KMS-11 (cell line): ENCODE results near the gene RASD1.

Source experiments
- H2AFZ ChIP-seq: fragments of 200-600 bp; sonication (generic); 2 replicates; pipeline ENCODE4 v1.6.1; 2016; ENCODE audit warnings: antibody characterized with exemption, mixed run types, low read depth
- H3K27ac ChIP-seq: fragments of 200-600 bp; sonication (generic); 2 replicates; pipeline ENCODE4 v1.6.1; 2016; ENCODE audit warnings: mild to moderate bottlenecking, mixed run types
- H3K27me3 ChIP-seq: fragments of 200-600 bp; sonication (generic); 2 replicates; pipeline ENCODE4 v1.6.1; 2017; ENCODE audit warnings: mild to moderate bottlenecking, low read depth, mixed run types, moderate library complexity; ENCODE audit not compliant: insufficient read depth
- H3K36me3 ChIP-seq: fragments of 200-600 bp; sonication (generic); 2 replicates; pipeline ENCODE4 v1.6.1; 2017; ENCODE audit warnings: mild to moderate bottlenecking, mixed run types; ENCODE audit not compliant: insufficient read depth
- H3K4me1 ChIP-seq: fragments of 200-600 bp; sonication (generic); 2 replicates; pipeline ENCODE4 v1.6.1; 2016; ENCODE audit warnings: mild to moderate bottlenecking, low read depth, mixed run types; ENCODE audit not compliant: poor library complexity, severe bottlenecking
- H3K4me2 ChIP-seq: fragments of 200-600 bp; sonication (generic); 2 replicates; pipeline ENCODE4 v1.7.0; 2016; ENCODE audit warnings: mild to moderate bottlenecking, mixed run types
- H3K4me3 ChIP-seq: fragments of 200-600 bp; sonication (generic); IDR thresholded peaks from 2 replicates; pipeline ENCODE4 v1.6.1; 2017; ENCODE audit warnings: low read depth, low read length, mixed read lengths; ENCODE audit not compliant: insufficient read depth
- H3K79me2 ChIP-seq: fragments of 200-600 bp; sonication (generic); 2 replicates; pipeline ENCODE4 v1.6.1; 2016; ENCODE audit warnings: low read depth, mixed run types; ENCODE audit not compliant: insufficient read depth
- H3K9ac ChIP-seq: fragments of 200-600 bp; sonication (generic); 2 replicates; pipeline ENCODE4 v1.6.1; 2016; ENCODE audit warnings: mild to moderate bottlenecking, mixed run types
- H4K20me1 ChIP-seq: fragments of 200-600 bp; sonication (generic); 2 replicates; pipeline ENCODE4 v1.6.1; 2016; ENCODE audit warnings: mild to moderate bottlenecking, mixed run types; ENCODE audit not compliant: insufficient read depth
- TF ChIP-seq, protein P1 (sequence below): fragments of 200-600 bp; sonication (generic); conservative IDR thresholded peaks from 2 replicates; pipeline ENCODE4 v1.6.1; 2017; ENCODE audit warnings: low read depth, mild to moderate bottlenecking, antibody characterized with exemption, low read length, moderate library complexity, mixed read lengths

RASD1 gene

DNA sequence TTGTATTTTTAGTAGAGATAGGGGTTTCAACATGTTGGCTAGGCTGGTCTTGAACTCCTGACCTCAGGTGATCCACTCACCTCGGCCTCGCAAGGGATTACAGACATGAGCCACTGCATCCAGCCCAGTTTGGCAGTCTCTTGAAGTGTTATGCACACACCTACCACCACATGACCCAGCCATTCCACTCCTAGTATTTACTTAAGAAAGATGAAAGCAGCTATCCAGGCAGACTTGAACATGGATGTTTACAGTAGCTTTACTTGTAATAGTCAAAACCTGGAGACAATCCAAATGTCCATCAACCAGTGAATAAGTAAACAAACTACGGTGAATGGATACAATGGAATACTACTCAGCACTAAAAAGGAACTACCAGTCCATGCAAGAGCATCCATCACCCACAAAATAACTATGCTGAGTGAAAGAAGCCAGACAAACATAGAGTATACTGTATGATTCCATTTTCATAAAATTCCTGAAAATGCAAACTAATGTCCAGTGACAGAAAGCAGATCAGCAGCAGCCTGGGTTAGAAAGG, 37.8 kb upstream of the RASD1 start:
- Histone ChIP-seq H3K9ac (no peak overlapping the region), H2AFZ (no peak overlapping the region), H3K4me3 (no peak overlapping the region), H4K20me1 (no peaks in the 10 kb centered on the region), H3K27ac (no peak overlapping the region), H3K4me2 (no peak overlapping the region), H3K79me2 (no peaks in the 10 kb centered on the region), H3K36me3 (no peaks in the 10 kb centered on the region), H3K4me1 (no peaks in the 10 kb centered on the region), H3K27me3 (no peaks in the 10 kb centered on the region)
- TF ChIP-seq, protein P1, sequence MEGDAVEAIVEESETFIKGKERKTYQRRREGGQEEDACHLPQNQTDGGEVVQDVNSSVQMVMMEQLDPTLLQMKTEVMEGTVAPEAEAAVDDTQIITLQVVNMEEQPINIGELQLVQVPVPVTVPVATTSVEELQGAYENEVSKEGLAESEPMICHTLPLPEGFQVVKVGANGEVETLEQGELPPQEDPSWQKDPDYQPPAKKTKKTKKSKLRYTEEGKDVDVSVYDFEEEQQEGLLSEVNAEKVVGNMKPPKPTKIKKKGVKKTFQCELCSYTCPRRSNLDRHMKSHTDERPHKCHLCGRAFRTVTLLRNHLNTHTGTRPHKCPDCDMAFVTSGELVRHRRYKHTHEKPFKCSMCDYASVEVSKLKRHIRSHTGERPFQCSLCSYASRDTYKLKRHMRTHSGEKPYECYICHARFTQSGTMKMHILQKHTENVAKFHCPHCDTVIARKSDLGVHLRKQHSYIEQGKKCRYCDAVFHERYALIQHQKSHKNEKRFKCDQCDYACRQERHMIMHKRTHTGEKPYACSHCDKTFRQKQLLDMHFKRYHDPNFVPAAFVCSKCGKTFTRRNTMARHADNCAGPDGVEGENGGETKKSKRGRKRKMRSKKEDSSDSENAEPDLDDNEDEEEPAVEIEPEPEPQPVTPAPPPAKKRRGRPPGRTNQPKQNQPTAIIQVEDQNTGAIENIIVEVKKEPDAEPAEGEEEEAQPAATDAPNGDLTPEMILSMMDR: no peak

DNA sequence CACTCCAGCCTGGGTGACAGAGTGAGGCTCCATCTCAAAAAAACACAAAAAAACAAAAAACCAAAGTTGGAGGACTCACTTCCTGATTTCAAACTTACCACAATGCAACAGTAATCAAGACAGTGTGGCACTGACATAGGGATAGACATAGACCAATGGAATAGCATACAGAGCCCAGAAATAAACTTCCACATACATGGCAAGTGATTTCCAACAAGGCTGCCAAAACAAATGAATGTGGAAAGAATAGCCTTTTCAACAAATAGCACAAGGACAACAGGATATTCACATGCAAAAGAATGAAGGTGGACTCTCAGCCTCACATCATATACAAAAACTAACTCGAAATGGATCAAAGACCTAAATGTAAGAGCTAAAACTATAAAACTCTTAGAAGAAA, 36.8 kb upstream of the RASD1 start:
- Histone ChIP-seq H3K27me3 (no peaks in the 10 kb centered on the region), H3K4me1 (no peaks in the 10 kb centered on the region), H4K20me1 (no peaks in the 10 kb centered on the region), H3K4me3 (no peak overlapping the region), H3K27ac (no peak overlapping the region), H3K9ac (no peak overlapping the region), H3K4me2 (no peak overlapping the region), H3K36me3 (no peaks in the 10 kb centered on the region), H3K79me2 (no peaks in the 10 kb centered on the region), H2AFZ (no peak overlapping the region)
- TF ChIP-seq, protein P1: no peak

DNA sequence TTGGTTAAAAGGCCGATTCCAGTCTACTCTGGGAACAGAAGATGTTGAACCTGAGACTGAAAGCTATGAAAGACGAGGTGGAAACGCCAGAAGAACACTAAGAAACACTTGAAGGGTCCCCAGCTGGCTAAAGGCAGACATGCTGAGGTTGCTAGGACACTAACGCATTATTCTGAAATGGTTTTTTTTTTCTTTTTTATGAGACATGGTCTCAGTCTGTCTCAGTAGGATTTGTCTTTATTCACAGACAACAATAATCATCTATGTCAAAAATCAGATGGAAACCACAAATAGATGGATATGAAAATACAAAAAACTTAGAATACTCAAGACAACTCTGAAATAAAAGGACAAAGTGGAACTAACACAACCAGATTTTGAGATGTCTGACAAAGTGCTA, 35.0 kb upstream of the RASD1 start:
- no peak overlapping the region for H3K4me3 ChIP-seq
- H3K27me3 ChIP-seq: no peaks in the 10 kb centered on the region
- no peaks in the 10 kb centered on the region for H3K4me1 ChIP-seq
- TF ChIP-seq, protein P1: no peak
- H3K4me2 ChIP-seq: no peak overlapping the region
- H4K20me1 ChIP-seq: no peaks in the 10 kb centered on the region
- H3K9ac ChIP-seq: no peak overlapping the region
- H3K79me2 ChIP-seq: no peaks in the 10 kb centered on the region
- H2AFZ ChIP-seq: no peak overlapping the region
- H3K27ac ChIP-seq: no peak overlapping the region
- H3K36me3 ChIP-seq: no peaks in the 10 kb centered on the region

- Histone ChIP-seq H3K36me3 (no peaks in the 10 kb centered on the region), H3K4me1 (no peaks in the 10 kb centered on the region), H3K4me3 (no peak overlapping the region), H3K27ac (no peak overlapping the region), H3K9ac (no peak overlapping the region), H4K20me1 (no peaks in the 10 kb centered on the region), H3K27me3 (no peaks in the 10 kb centered on the region), H3K79me2 (no peaks in the 10 kb centered on the region), H2AFZ (no peak overlapping the region), H3K4me2 (no peak overlapping the region)
- TF ChIP-seq, protein P1: no peak
These were observed 32.8 kb upstream of the RASD1 start for GRCh38 chr17:17528696-17529652.
